ENCODE data around the gene SLC15A1.
"Not testable (repeated sequence)": the region's sequence is repeated elsewhere in the genome, so short reads cannot be mapped to it uniquely, and the experiment has no call there.

The SLC15A1 gene

GRCh38 chr13:98781045-98781444 lies 28.6 kb upstream of the SLC15A1 start:
- no peak for DNase-seq

GRCh38 chr13:98780451-98780850 lies 28.0 kb upstream of the SLC15A1 start:
- DNase-seq = no peak

GRCh38 chr13:98779695-98780094 lies 27.2 kb upstream of the SLC15A1 start:
- no peak for DNase-seq

DNA sequence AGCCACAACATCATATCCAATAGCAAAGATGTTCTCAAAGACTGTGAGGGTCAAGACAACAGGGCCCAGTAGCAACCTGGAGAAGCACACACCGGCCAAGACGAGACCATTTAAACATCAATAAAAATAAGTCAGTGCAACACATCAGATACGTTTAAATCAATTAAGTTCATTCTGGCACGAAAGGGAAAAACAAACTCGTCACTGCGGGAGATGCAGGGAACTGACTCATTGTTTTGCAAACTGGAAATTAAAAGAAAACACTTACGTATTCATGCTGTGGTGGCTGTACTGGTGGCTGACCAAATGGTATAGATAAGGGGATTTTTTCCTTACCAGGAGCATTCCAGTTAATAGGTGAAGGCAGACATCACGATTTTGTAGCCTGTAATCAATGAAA lies 26.3 kb upstream of the SLC15A1 start:
- no peak for DNase-seq

GRCh38 chr13:98776644-98777043 lies 24.2 kb upstream of the SLC15A1 start:
- DNase-seq = no peak

DNA sequence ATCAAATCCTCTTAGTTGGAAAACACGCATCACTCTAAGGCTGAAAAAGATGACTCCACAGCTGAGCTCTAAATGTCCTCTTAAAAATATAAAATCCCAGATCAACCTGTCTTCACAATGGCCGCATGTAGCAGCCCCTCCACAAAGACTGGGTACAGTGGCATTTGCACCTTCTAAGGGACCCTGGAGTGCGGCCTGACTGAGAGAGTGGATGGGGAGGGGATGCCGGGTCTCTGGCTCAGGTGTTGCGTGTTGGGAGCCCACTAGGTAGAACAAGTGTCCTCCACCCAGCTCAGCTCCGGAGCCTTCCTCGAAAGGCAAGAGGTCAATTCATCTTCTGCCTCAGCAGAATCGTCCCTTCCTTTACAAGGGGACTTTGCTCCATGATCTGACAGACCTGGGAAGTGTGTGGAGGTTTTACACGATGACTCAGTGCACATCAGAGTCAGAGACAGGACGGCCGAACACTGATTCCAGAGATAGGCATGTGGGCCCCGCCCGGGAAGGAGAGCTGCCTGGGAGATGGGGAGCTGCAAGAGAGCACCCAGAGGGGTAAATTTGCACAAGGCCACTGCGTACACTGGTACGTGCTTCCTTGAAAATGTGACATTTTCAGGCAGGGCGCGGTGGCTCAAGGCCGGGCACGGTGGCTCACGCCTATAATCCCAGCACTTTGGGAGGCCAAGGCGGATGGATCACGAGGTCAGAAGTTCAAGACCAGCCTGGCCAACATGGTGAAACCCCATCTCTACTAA lies 23.5 kb upstream of the SLC15A1 start:
- no peak for DNase-seq

GRCh38 chr13:98775386-98775785 lies 22.9 kb upstream of the SLC15A1 start:
- no peak for DNase-seq

- DNase-seq = no peak
Measured at GRCh38 chr13:98774776-98775175, 22.3 kb upstream of the SLC15A1 start.

- DNase-seq = no peak
Measured at GRCh38 chr13:98773921-98774320, 21.4 kb upstream of the SLC15A1 start.

DNA sequence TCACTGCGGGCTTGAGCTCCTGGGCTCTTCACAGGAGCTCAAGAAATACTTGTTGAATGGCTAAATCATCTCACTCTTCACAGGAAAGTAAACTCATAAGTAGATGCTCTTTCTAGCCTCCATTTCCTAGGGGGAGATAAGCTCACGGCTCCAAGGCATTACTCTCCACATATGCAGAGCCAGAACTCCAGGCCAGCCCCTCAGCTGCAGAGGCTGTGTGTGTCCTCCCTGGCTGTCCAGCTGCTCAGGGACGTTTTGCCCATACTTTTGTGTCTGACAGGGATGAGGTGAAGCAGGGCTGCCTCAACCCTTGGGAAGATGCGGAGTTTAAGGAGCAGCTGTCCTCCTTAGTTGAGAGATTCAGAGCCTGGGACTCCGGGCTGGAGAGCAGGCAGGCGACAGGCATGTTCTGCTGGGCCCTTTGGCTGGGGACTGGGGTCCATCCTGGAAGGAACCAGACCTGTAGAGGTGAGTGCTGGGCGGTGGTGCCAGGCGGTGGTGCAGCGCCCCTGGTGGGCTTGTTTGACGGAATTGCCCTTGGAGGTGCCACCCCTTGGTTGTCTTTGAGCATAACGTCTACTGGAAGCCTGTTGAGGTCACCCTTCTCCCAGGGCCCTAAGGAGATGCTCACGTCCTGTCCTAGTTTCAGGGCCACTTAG lies 20.5 kb upstream of the SLC15A1 start:
- DNase-seq = no peak

DNA sequence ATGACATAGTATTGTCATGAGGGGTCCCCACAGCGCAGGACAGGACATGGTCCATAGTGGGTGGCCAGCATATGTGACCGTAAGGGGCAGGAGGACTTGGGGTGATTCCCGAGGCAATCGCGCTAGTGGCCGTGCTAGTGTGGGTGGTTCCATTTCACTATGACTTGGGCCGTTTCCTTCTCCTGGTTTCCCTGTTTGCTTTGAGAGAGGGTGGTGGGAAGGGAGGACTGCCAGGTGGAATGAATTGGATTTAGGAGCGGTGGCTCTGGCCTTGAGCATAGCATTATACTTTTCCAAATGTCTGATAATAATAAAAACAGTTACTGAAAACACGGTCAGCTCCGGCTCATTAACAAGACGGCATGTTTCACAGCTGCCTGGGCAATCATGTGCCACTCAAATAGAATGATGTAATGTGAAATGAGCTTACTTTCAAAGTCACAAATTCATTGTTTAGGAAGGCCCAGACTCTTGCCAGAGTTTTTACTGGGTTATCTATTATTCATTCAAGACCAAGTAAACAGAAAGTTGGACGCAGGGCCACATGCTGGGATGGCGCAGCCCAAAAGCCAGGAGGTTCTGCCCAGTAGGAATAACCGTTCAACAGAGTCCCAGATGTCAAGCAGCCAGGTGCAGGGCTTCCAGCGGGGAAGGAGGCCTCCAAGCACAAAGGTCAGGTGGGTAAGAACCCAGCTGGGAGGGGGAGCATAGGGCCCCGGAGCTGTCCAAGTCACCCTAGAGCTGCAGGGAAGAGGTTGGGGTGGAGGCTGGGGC lies 19.6 kb upstream of the SLC15A1 start:
- DNase-seq = no peak

DNA sequence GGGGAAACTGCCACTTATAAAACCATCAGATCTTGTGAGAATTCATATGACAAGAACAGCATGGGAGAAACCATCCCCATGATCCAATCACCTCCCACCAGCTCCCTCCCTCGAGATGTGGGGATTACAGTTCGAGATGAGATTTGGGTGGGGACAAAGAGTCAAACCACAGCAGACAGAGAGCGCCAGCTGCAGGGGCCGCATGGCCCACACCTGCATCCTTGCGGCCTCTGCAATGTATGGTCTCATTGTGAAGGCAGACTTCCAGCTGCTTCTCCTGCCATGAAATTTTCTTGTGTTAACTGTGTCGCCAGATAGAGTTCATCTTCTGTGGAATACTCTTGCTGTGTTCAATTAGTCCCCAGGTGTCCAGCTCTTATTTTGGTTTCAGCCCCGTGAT lies 17.3 kb upstream of the SLC15A1 start:
- no peak for DNase-seq

- no peak for DNase-seq
Measured at GRCh38 chr13:98768522-98768921, 16.1 kb upstream of the SLC15A1 start.

- no peak for DNase-seq
Measured at GRCh38 chr13:98766697-98767096, 14.2 kb upstream of the SLC15A1 start.

DNA sequence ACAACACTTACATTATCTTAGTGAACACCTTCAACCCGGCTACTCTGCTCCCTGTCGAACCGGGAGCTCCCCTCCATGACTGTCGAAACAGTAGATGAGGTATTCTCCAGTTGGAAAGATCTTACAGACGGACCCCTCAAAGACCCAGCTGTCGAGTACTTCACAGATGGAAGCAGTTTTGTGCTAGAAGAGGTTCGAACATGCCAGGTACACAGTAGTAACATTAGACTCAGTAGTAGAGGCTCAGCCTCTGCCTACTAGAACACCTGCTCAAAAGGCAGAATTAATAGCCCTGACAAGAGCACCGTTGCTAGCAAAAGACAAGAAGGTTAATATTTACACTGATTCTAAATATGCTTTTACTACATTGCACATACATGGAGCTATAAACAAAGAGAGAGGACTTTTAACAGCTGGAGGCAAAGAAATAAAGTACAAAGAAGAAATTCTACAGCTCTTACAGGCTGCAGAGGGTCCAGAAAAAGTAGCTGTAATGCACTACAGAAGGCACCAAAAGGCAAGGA lies 13.6 kb upstream of the SLC15A1 start:
- DNase-seq = no peak

- no peak for DNase-seq
Measured at GRCh38 chr13:98761986-98762616, 9.6 kb upstream of the SLC15A1 start.

GRCh38 chr13:98761126-98761985 lies 8.9 kb upstream of the SLC15A1 start:
- DNase-seq = no peak

DNA sequence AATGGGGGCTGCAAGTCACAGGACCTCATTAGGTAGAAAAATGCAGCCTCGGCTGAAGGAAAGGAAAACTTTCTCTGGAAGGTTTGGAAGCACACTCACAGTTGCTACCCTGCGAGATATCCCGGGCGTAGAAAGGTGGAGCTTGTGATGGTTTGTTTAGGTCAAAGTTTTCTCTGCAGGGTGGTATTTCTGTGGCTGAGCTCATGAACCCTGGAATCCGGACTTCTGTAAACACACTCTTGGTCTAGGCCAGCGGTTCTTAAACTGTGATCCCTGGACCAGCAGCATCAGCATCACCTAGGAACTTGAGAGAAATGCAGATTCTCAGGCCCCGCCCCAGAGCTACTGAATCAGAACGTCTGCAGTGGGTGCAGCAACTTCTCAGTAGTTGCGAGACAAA lies 3.3 kb upstream of the SLC15A1 start:
- DNase-seq = no peak

- no peak for DNase-seq
Measured at GRCh38 chr13:98755116-98755515, 2.6 kb upstream of the SLC15A1 start.

GRCh38 chr13:98754468-98754867 lies 2.0 kb upstream of the SLC15A1 start:
- not testable (repeated sequence) for DNase-seq

DNA sequence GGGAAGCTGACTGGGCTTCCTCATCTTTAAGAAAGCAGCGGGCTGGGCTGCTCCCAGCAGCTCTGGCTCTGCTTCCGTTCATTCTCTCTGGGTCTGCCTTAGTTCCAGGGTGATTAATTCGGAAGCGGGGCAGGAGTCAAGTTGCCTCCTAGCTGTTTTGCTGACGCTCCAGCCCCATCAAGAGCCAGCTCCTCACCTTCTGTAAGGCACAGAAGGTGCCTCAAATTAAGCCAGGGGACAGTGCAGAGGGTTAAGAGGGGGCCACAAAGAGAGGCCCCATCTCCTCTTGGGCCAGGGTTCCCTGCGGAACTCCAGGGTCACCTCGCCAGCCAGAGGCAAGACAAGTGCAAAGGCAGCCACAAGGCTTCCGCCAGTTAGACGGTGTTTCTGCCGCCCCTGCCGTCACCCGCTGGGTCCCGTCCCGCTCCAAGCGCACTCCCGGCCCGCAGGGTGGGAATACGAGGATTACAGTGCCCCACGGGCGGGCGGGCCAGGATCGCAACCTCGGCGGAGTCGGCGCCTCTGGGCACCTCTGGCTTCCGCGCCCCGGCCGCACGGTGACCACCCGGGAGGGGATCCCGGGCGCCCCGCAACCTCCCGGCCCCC lies 508 bp downstream of the SLC15A1 start:
- DNase-seq = no peak

DNA sequence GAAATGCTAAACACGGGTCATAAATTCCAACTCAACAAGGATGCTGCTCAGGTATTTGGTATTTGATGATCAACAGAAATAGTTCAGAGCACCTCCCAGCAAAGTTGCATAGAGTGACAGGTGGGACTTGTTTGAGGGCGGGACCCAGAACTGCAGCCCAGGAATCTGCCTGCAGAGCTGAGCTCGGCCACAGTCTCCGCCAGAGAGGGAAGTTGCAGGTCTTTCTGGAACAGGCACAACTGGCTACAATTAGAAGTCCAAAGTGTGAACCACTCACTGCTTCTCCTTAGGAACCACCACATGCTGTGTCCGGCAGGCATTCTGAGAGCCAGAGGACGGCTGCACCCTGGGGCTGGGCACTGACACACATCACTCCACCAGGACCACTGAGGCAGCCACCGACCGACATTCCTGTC lies 1.1 kb downstream of the SLC15A1 start:
- DNase-seq = no peak

All from cortex of kidney (tissue), 1 donor.